ENCODE results near the gene GRIP2. TPM values are rescaled to one million over a fixed set of nuclear protein-coding genes. Genes with fewer than 3 reads are reported as not detected.
A peak's percentile ranks its signal among the peaks of the same experiment; 100 is the strongest.

The GRIP2 gene
- polyA plus RNA-seq, 3 donors = not detected

- 90% methylated on average over 3 of the region's 5 CpGs for WGBS (ENCODE audit: insufficient coverage)
- no peak overlapping the region for H2AFZ ChIP-seq (ENCODE audit: insufficient read depth, low read depth, low read length, poor library complexity, severe bottlenecking)
- no peaks in the 10 kb centered on the region for H3K27me3 ChIP-seq (ENCODE audit: control insufficient read depth in 2 of 2, insufficient read depth in 2 of 2, low read length in 2 of 2)
- H3K9me3 Mint-ChIP-seq = peaks cover 0 to 2% (median 0%) of the 10 kb centered on the region in 7 donors
- peaks cover 6% of the 10 kb centered on the region for H3K4me1 Mint-ChIP-seq
- H3K9ac ChIP-seq (ENCODE audit: insufficient read depth, low read length, poor library complexity, severe bottlenecking) = no peak overlapping the region
- H3K4me2 ChIP-seq (replicated peaks; ENCODE audit: extremely low read depth, low read length, poor library complexity, severe bottlenecking) = no peak overlapping the region
- no peak for DNase-seq
- H3K27ac ChIP-seq (ENCODE audit: low read depth in 1 of 2, low read length in 2 of 2) = no peak overlapping the region
- H3K79me2 ChIP-seq (ENCODE audit: insufficient read depth, low read length) = no peaks in the 10 kb centered on the region
- H3K27me3 Mint-ChIP-seq (ENCODE audit: low read depth in 3 of 3) = no peaks in the 10 kb centered on the region
- H3K36me3 ChIP-seq (replicated peaks in 1 of 2; ENCODE audit: control insufficient read depth in 1 of 2, insufficient read depth in 2 of 2, low read length in 2 of 2) = peaks cover 94 to 100% of the 10 kb centered on the region in 2 donors
- H3K4me1 ChIP-seq (ENCODE audit: control insufficient read depth in 1 of 2, insufficient read depth in 2 of 2, low read length in 2 of 2) = no peaks in the 10 kb centered on the region
- peaks cover 92 to 99% of the 10 kb centered on the region in 2 donors for H3K36me3 Mint-ChIP-seq
- TF ChIP-seq CTCF (IDR thresholded peaks at IDR 0.05) = no peak
- H3K9me3 ChIP-seq (replicated peaks in 1 of 2; ENCODE audit: control insufficient read depth in 1 of 2, insufficient read depth in 1 of 2, low read length in 2 of 2) = no peaks in the 10 kb centered on the region
- H3K4me3 Mint-ChIP-seq = no peak overlapping the region
- intact Hi-C loops (cut with micrococcal nuclease) = loop anchor here in 1 of 2 donors (10.0 kb wide), 1 partner anchor 576 kb away; no protein-coding TSS in a partner anchor
- H3K27ac Mint-ChIP-seq = no peak overlapping the region
- H3K4me3 ChIP-seq (replicated peaks in 1 of 3; ENCODE audit: low read depth in 2 of 3, low read length in 3 of 3) = no peak overlapping the region
- H4K20me1 ChIP-seq (ENCODE audit: insufficient read depth, low read length) = peaks cover 92% of the 10 kb centered on the region
Measured at GRCh38 chr3:14471016-14471415, 69.1 kb downstream of the GRIP2 start.

DNA sequence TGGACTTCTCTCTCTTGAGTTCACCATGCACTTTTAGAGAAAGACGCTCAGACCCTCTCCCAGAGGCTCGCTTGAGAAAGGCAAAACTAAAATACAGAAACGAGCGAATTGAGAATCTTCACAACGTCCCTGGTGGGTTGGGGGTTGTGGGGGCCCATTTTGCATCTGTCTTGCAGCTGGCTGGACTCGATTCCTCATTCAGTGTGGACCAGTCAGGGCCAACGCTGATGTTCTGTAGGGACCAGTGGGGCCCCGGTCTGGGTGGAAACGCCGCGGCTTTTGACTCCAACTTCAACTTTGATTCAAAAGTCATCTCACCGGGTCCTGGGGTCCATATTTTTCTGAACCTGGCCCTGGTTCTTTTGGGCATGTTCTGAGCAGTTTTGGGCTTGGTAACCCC lies 69.7 kb downstream of the GRIP2 start:
- Histone ChIP-seq H3K27ac (ENCODE audit: low read depth in 1 of 2, low read length in 2 of 2) (peak overlapping the region in 1 of 2 donors; percentile 8), H4K20me1 (ENCODE audit: insufficient read depth, low read length) (peaks cover 92% of the 10 kb centered on the region), H3K9me3 (replicated peaks in 1 of 2; ENCODE audit: control insufficient read depth in 1 of 2, insufficient read depth in 1 of 2, low read length in 2 of 2) (no peaks in the 10 kb centered on the region), H3K79me2 (ENCODE audit: insufficient read depth, low read length) (no peaks in the 10 kb centered on the region), H3K4me2 (replicated peaks; ENCODE audit: extremely low read depth, low read length, poor library complexity, severe bottlenecking) (no peak overlapping the region), H3K9ac (ENCODE audit: insufficient read depth, low read length, poor library complexity, severe bottlenecking) (no peak overlapping the region), H3K36me3 (replicated peaks in 1 of 2; ENCODE audit: control insufficient read depth in 1 of 2, insufficient read depth in 2 of 2, low read length in 2 of 2) (peaks cover 93 to 100% of the 10 kb centered on the region in 2 donors), H3K4me1 (ENCODE audit: control insufficient read depth in 1 of 2, insufficient read depth in 2 of 2, low read length in 2 of 2) (no peaks in the 10 kb centered on the region), H2AFZ (ENCODE audit: insufficient read depth, low read depth, low read length, poor library complexity, severe bottlenecking) (no peak overlapping the region), H3K27me3 (ENCODE audit: control insufficient read depth in 2 of 2, insufficient read depth in 2 of 2, low read length in 2 of 2) (no peaks in the 10 kb centered on the region), H3K4me3 (replicated peaks in 1 of 3; ENCODE audit: low read depth in 2 of 3, low read length in 3 of 3) (no peak overlapping the region)
- peaks cover 90 to 98% of the 10 kb centered on the region in 2 donors for H3K36me3 Mint-ChIP-seq
- H3K9me3 Mint-ChIP-seq = peaks cover 0 to 2% (median 0%) of the 10 kb centered on the region in 7 donors
- H3K4me3 Mint-ChIP-seq = no peak overlapping the region
- no peak for TF ChIP-seq CTCF (IDR thresholded peaks at IDR 0.05)
- 94% methylated on average over 8 of the region's 12 CpGs for WGBS (ENCODE audit: insufficient coverage)
- DNase-seq = no peak
- peaks cover 6% of the 10 kb centered on the region for H3K4me1 Mint-ChIP-seq
- H3K27ac Mint-ChIP-seq = no peak overlapping the region
- intact Hi-C loops (cut with micrococcal nuclease) = loop anchor here in 1 of 2 donors (10.0 kb wide), 1 partner anchor 576 kb away; no protein-coding TSS in a partner anchor
- no peaks in the 10 kb centered on the region for H3K27me3 Mint-ChIP-seq (ENCODE audit: low read depth in 3 of 3)

Data from CD14-positive monocyte (primary cell).